Liver (tissue), 9 donors: ENCODE measurements around the gene LAMA5. TPM values are rescaled to one million over a fixed set of nuclear protein-coding genes. Genes with fewer than 3 reads are reported as not detected.

ENCODE experiments used
- DNase-seq: peaks from one replicate; pipeline ENCODE4 v3.0.0-alpha.2; 2017; ENCODE audit warnings: low spot score
- H3K27ac ChIP-seq, 2 donors: one replicate each; pipeline ENCODE4 v1.7.0; 2013; ENCODE audit warnings: inconsistent platforms in 2 of 2, low read length in 2 of 2, control low read depth in 1 of 2, low read depth in 1 of 2, mild to moderate bottlenecking in 1 of 2
- H3K27me3 ChIP-seq, 4 donors: one replicate each; pipeline versions ENCODE4 v1.6.1 to v1.7.0; 2013; ENCODE audit warnings: low read length in 3 of 4, inconsistent platforms in 1 of 4, mild to moderate bottlenecking in 1 of 4, moderate library complexity in 1 of 4; ENCODE audit not compliant: control insufficient read depth in 4 of 4, insufficient read depth in 4 of 4
- H3K36me3 ChIP-seq, 4 donors: one replicate each; pipeline versions ENCODE4 v1.6.1 to v1.7.0; 2013; ENCODE audit warnings: low read length in 3 of 4, mild to moderate bottlenecking in 3 of 4, low read depth in 1 of 4, moderate library complexity in 1 of 4; ENCODE audit not compliant: control insufficient read depth in 4 of 4, insufficient read depth in 3 of 4
- H3K4me1 ChIP-seq, 4 donors: one replicate each; pipeline versions ENCODE4 v1.6.1 to v1.7.0; 2013; ENCODE audit warnings: low read length in 3 of 4, mild to moderate bottlenecking in 3 of 4, moderate library complexity in 1 of 4; ENCODE audit not compliant: control insufficient read depth in 4 of 4, insufficient read depth in 4 of 4
- H3K4me3 ChIP-seq, 3 donors: one replicate each; pipeline versions ENCODE4 v1.6.1 to v1.7.0; 2013; ENCODE audit warnings: low read length in 3 of 3, control low read depth in 1 of 3, low read depth in 1 of 3, mild to moderate bottlenecking in 1 of 3
- H3K9ac ChIP-seq, 2 donors: one replicate each; pipeline ENCODE4 v1.7.0; 2013; ENCODE audit warnings: low read length in 2 of 2, mild to moderate bottlenecking in 2 of 2, moderate library complexity in 2 of 2, control low read depth in 1 of 2, low read depth in 1 of 2
- H3K9me3 ChIP-seq, 4 donors: one replicate each; pipeline versions ENCODE4 v1.6.1 to v1.7.0; 2013; ENCODE audit warnings: low read length in 3 of 4; ENCODE audit not compliant: control insufficient read depth in 4 of 4
- ATF3 ChIP-seq: IDR thresholded peaks from 2 replicates; pipeline ENCODE4 v1.6.1; 2016; ENCODE audit warnings: antibody characterized with exemption
- CTCF ChIP-seq: fragments of 150-350 bp; IDR thresholded peaks from 2 replicates; pipeline ENCODE4 v1.5.1; 2017; ENCODE audit warnings: improper control_type of control experiment, low read depth, low read length; ENCODE audit not compliant: missing input control
- EGR1 ChIP-seq, 2 donors: IDR thresholded peaks; 2 replicates each; pipeline ENCODE4 v1.6.1; 2016 to 2018; ENCODE audit warnings: antibody characterized with exemption in 2 of 2, low read depth in 2 of 2
- FOXA1 ChIP-seq: IDR thresholded peaks from 2 replicates; pipeline ENCODE4 v1.6.1; 2016; ENCODE audit warnings: antibody characterized with exemption
- FOXA2 ChIP-seq: IDR thresholded peaks from 2 replicates; pipeline ENCODE4 v1.6.1; 2016; ENCODE audit warnings: antibody characterized with exemption
- GABPA ChIP-seq, 2 donors: IDR thresholded peaks in 1 of 2; conservative IDR thresholded peaks in 1 of 2; 2 replicates each; pipeline ENCODE4 v1.6.1; 2016; ENCODE audit warnings: antibody characterized with exemption in 2 of 2, mild to moderate bottlenecking in 1 of 2, moderate library complexity in 1 of 2
- HNF4A ChIP-seq, 2 donors: conservative IDR thresholded peaks; 2 replicates each; pipeline ENCODE4 v1.6.1; 2016; ENCODE audit warnings: antibody characterized with exemption in 2 of 2, mild to moderate bottlenecking in 2 of 2
- HNF4G ChIP-seq: IDR thresholded peaks from 2 replicates; pipeline ENCODE4 v1.6.1; 2016; ENCODE audit warnings: antibody characterized with exemption
- JUND ChIP-seq, 2 donors: IDR thresholded peaks; 2 replicates each; pipeline ENCODE4 v1.6.1; 2016; ENCODE audit warnings: antibody characterized with exemption in 2 of 2
- MAX ChIP-seq: IDR thresholded peaks from 2 replicates; pipeline ENCODE4 v1.6.1; 2016; ENCODE audit warnings: antibody characterized with exemption
- NR2F2 ChIP-seq: IDR thresholded peaks from 2 replicates; pipeline ENCODE4 v1.6.1; 2016; ENCODE audit warnings: antibody characterized with exemption
- RAD21 ChIP-seq, 2 donors: IDR thresholded peaks; 2 replicates each; pipeline ENCODE4 v1.6.1; 2016; ENCODE audit warnings: antibody characterized with exemption in 2 of 2, mild to moderate bottlenecking in 2 of 2
- REST ChIP-seq: IDR thresholded peaks from 2 replicates; pipeline ENCODE4 v1.6.1; 2016; ENCODE audit warnings: antibody characterized with exemption, mild to moderate bottlenecking
- RXRA ChIP-seq, 2 donors: IDR thresholded peaks; 2 replicates each; pipeline ENCODE4 v1.6.1; 2017 to 2018; ENCODE audit warnings: antibody characterized with exemption in 2 of 2, mild to moderate bottlenecking in 1 of 2
- SP1 ChIP-seq: IDR thresholded peaks from 2 replicates; pipeline ENCODE4 v1.6.1; 2018; ENCODE audit warnings: antibody characterized with exemption, mild to moderate bottlenecking
- TAF1 ChIP-seq: conservative IDR thresholded peaks from 2 replicates; pipeline ENCODE4 v1.6.1; 2016; ENCODE audit warnings: antibody characterized with exemption, mild to moderate bottlenecking
- YY1 ChIP-seq: IDR thresholded peaks from 2 replicates; pipeline ENCODE4 v1.6.1; 2016; ENCODE audit warnings: antibody characterized with exemption, mild to moderate bottlenecking
- ZBTB33 ChIP-seq: IDR thresholded peaks from 2 replicates; pipeline ENCODE4 v1.6.1; 2016; ENCODE audit warnings: antibody characterized with exemption
- WGBS: extraction: QIAGEN DNeasy Blood & Tissue Kit; methylation state at CpG from one replicate; pipeline ENCODE4 v1.1.7; 2013; 5-methylcytosine and 5-hydroxymethylcytosine counted together
- polyA plus RNA-seq, 2 donors: library from polyadenylated mRNA; stranded (reverse) in 1 of 2; unstranded in 1 of 2; fragments of 200-250 nt in 1 of 2; fragments of >200 nt in 1 of 2; fragmentation: Nextera tagmentation in 1 of 2; extraction: Ambion mirVana in 1 of 2; gene quantifications; one replicate each; pipeline versions ENCODE4 v1.2.1 to v1.2.3, GENCODE V29; 2013 to 2015
- total RNA-seq, 2 donors: library from RNA; depleted of rRNA; stranded (reverse); fragments of >200 nt; gene quantifications; one replicate each; pipeline ENCODE4 v1.2.3, GENCODE V29; 2014
- donor health status: healthy.
- donor health status: healthy.
- donor health status: healthy.
- donor health status: healthy.
- donor health status: healthy.

LAMA5 gene
- total and polyA plus RNA-seq, 4 donors = 3.6 to 40.2 (median 13.7) TPM

- H3K36me3 ChIP-seq = peaks cover 0 to 2% (median 0%) of the 10 kb centered on the region in 4 donors
- no peak for TF ChIP-seq FOXA2
- no peak for TF ChIP-seq TAF1
- no peak for TF ChIP-seq REST
- TF ChIP-seq FOXA1 = no peak
- no peak for TF ChIP-seq EGR1 (IDR thresholded peaks at IDR 0.05; ENCODE audit: low read depth in 2 of 2)
- no peak for TF ChIP-seq CTCF
- TF ChIP-seq SP1 = no peak
- TF ChIP-seq HNF4A (conservative IDR thresholded peaks at IDR 0.05) = no peak
- TF ChIP-seq ZBTB33 = no peak
- no peak for TF ChIP-seq GABPA (IDR thresholded peaks at IDR 0.05 in 1 of 2, conservative IDR thresholded peaks at IDR 0.05 in 1 of 2)
- no peak for TF ChIP-seq RXRA (IDR thresholded peaks at IDR 0.05)
- no peak for TF ChIP-seq MAX
- TF ChIP-seq YY1 = no peak
- no peak for TF ChIP-seq HNF4G
- TF ChIP-seq NR2F2 = no peak
- TF ChIP-seq RAD21 (IDR thresholded peaks at IDR 0.05) = no peak
- TF ChIP-seq JUND (IDR thresholded peaks at IDR 0.05) = no peak
- TF ChIP-seq ATF3 = no peak
- no peak overlapping the region for H3K4me3 ChIP-seq
- no peaks in the 10 kb centered on the region for H3K4me1 ChIP-seq
- H3K27me3 ChIP-seq = no peaks in the 10 kb centered on the region
- H3K9me3 ChIP-seq = no peaks in the 10 kb centered on the region
- H3K27ac ChIP-seq = no peak overlapping the region
- no peak for DNase-seq
- H3K9ac ChIP-seq = no peak overlapping the region
- 93% methylated on average over 19 of the region's 19 CpGs for WGBS
These were observed 31.2 kb upstream of the LAMA5 start for GRCh38 chr20:62398120-62398821.
